Heart right ventricle (tissue), 16 donors: ENCODE results near the gene MRM2. TPM values are rescaled to one million over a fixed set of nuclear protein-coding genes. Genes with fewer than 3 reads are reported as not detected.

Source experiments
- ATAC-seq, 8 donors: fragments of 200-7000 bp; cut with Tn5 transposase; one replicate each; pipeline ENCODE4 v1.9.1; 2020; ENCODE audit warnings: mild to moderate bottlenecking in 8 of 8, moderate library complexity in 8 of 8, moderate number of reproducible peaks in 1 of 8
- DNase-seq, 2 donors: peaks; one replicate each; pipeline ENCODE4 v3.0.0-alpha.2; 2020
- H3K27ac ChIP-seq, 10 donors: fragments of 200-600 bp; sonication (generic) in 2 of 10; one replicate each; pipeline versions ENCODE4 v1.5.0 to v1.8.0; 2020 to 2022; ENCODE audit warnings: mild to moderate bottlenecking in 3 of 10
- H3K27me3 ChIP-seq, 7 donors: fragments of 200-600 bp; one replicate each; pipeline ENCODE4 v1.8.0; 2021 to 2022; ENCODE audit warnings: mild to moderate bottlenecking in 2 of 7
- H3K36me3 ChIP-seq, 9 donors: fragments of 200-600 bp; sonication (generic) in 1 of 9; one replicate each; pipeline versions ENCODE4 v1.5.0 to v1.8.0; 2020 to 2022; ENCODE audit warnings: mild to moderate bottlenecking in 2 of 9
- H3K4me1 ChIP-seq, 9 donors: fragments of 200-600 bp; sonication (generic) in 1 of 9; one replicate each; pipeline versions ENCODE4 v1.5.0 to v1.8.0; 2020 to 2022; ENCODE audit warnings: mild to moderate bottlenecking in 4 of 9
- H3K4me3 ChIP-seq, 10 donors: fragments of 200-600 bp; sonication (generic) in 2 of 10; one replicate each; pipeline versions ENCODE4 v1.5.0 to v1.8.0; 2020 to 2022; ENCODE audit warnings: mild to moderate bottlenecking in 7 of 10, moderate library complexity in 2 of 10
- H3K9me3 ChIP-seq, 11 donors: fragments of 200-600 bp in 10 of 11; sonication (generic) in 2 of 11; one replicate each; pipeline versions ENCODE4 v1.5.0 to v1.8.0; 2013 to 2022; ENCODE audit warnings: mild to moderate bottlenecking in 2 of 11, control low read depth in 1 of 11, moderate library complexity in 1 of 11
- WGBS, 2 donors: extraction: QIAGEN DNeasy Blood & Tissue Kit; methylation state at CpG; one replicate each; pipeline ENCODE4 v1.1.7; 2013; ENCODE audit warnings: inconsistent platforms in 1 of 2; 5-methylcytosine and 5-hydroxymethylcytosine counted together
- intact Hi-C, 10 donors: fragments of 100-400 bp; cut with DNase I; formaldehyde crosslinking; loops; one replicate each; pipeline versions ENCODE4 v1.11.1 to v1.14.2; 2022
- microRNA-seq, 2 donors: library from miRNA; unstranded; fragments of <30 nt; microRNA quantifications; one replicate each; pipeline ENCODE4 v1.2.0, GENCODE V29; 2021
- polyA plus RNA-seq, 2 donors: library from polyadenylated mRNA; stranded (reverse); fragments of 200-250 nt; gene quantifications; one replicate each; pipeline ENCODE4 v1.2.3, GENCODE V29; 2013
- total RNA-seq, 10 donors: library from RNA; stranded (reverse); fragmentation: NEBNext Ultra II Directional in 3 of 10; extraction: Animal tissue kit (Norgen Biotek cat#: 25700) in 3 of 10; gene quantifications; one replicate each; pipeline versions ENCODE4 v1.2.1 to v1.2.4, GENCODE V29; 2021 to 2023
- TF ChIP-seq, protein P1 (sequence below), 9 donors: fragments of 200-600 bp; sonication (generic) in 2 of 9; IDR thresholded peaks; one replicate each; pipeline versions ENCODE4 v1.5.0 to v1.8.0; 2021 to 2022; ENCODE audit warnings: antibody characterized with exemption in 9 of 9, mild to moderate bottlenecking in 5 of 9, moderate library complexity in 1 of 9
- donor health status: Arrhythmogenic right ventricular cardiomyopathy.
- donor health status: ischemic (EF 13 %, LVEDD 7.1; RV severe dilation, severe dysfunction).
- donor health status: healthy with polysubstance abuse.
- donor health status: DM: no; HTN: yes; CAD: no.
- donor health status: DM: no; HTN: no; CAD: no.
- donor health status: ischemic (EF 25% LVEDD 6.9; RV normal size, moderate dysfunction).
- donor health status: ischemic (EF 25% LVEDD 5.7; RV mildly dilated, moderate dysfunction).
- donor health status: healthy.
- donor health status: DM: yes; HTN: yes; CAD: no.
- donor health status: Ischemic cardiomyopathy.
- donor health status: ischemic (EF 35%, LVEDD 5.7; RV mildly dilated, moderate dysfunction).
- donor health status: nonischemic (EF 11% LVEDD 7.7; RV severe dilation, severe dysfunction).
- donor health status: DM: yes; HTN: yes; CAD: no.
- donor health status: PGD.
- donor health status: ischemic (EF 29% LVEDD 5.4; RV normal size, mild dysfunction).
- donor health status: nonischemic (EF 23%, LVEDD 6.1; RV moderate dilation, normal function).

MRM2 gene
- total and polyA plus RNA-seq, 12 donors = 14.2 to 25.0 (median 19.6) TPM

DNA sequence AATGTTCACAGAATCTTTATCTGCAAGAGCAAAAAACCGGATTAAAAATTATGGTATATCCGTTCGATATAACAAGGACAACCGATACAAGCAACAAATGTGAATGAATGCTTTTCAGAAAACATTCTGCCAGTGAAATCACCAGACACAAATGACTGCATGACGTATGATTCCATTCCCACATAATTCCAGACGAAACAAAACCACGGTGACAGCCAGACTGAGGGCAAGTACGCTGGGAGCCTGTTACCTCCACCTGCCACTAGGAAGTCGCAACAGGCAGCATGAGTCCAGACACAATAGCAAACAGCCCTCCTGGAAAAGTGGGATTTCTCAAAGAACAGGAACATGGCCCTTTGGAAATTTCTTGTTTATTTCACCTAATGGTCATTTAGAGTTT, 51.0 kb downstream of the MRM2 start:
- 94 to 95% methylated on average over 9 of the region's 9 CpGs for WGBS, 2 donors
- Histone ChIP-seq H3K4me3 (no peak overlapping the region), H3K27me3 (no peaks in the 10 kb centered on the region), H3K36me3 (peaks cover 0 to 16% (median 6%) of the 10 kb centered on the region in 9 donors), H3K9me3 (peaks cover 0 to 22% (median 0%) of the 10 kb centered on the region in 11 donors), H3K27ac (no peak overlapping the region), H3K4me1 (peaks cover 3 to 12% (median 9%) of the 10 kb centered on the region in 9 donors)
- ATAC-seq (no peak), DNase-seq (no peak)
- intact Hi-C loops = loop anchor here in 1 of 10 donors (10.0 kb wide), 1 partner anchor 86 kb away; no protein-coding TSS in a partner anchor
- TF ChIP-seq, protein P1, sequence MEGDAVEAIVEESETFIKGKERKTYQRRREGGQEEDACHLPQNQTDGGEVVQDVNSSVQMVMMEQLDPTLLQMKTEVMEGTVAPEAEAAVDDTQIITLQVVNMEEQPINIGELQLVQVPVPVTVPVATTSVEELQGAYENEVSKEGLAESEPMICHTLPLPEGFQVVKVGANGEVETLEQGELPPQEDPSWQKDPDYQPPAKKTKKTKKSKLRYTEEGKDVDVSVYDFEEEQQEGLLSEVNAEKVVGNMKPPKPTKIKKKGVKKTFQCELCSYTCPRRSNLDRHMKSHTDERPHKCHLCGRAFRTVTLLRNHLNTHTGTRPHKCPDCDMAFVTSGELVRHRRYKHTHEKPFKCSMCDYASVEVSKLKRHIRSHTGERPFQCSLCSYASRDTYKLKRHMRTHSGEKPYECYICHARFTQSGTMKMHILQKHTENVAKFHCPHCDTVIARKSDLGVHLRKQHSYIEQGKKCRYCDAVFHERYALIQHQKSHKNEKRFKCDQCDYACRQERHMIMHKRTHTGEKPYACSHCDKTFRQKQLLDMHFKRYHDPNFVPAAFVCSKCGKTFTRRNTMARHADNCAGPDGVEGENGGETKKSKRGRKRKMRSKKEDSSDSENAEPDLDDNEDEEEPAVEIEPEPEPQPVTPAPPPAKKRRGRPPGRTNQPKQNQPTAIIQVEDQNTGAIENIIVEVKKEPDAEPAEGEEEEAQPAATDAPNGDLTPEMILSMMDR (IDR thresholded peaks at IDR 0.05) = no peak

DNA sequence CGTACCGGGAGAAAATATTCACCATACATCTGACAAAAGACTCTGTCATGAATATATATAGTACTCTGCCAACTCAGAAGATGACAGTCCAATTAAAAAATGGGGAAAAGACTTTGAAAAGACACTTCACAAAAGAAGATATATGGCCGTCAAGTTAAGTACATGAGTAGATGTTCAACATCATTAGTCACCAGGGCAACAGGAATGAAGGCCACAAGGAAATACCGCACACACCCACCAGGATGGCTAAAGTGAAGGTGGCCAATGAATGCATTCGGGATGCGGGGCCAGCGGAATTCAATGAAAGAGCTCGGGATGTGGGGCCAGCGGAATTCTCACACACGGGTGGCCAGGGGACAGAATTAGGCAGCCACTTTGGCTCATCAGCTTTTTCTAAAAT, 51.5 kb downstream of the MRM2 start:
- H3K27me3 ChIP-seq = no peaks in the 10 kb centered on the region
- peaks cover 0 to 17% (median 0%) of the 10 kb centered on the region in 11 donors for H3K9me3 ChIP-seq
- DNase-seq (no peak), ATAC-seq (no peak)
- H3K4me3 ChIP-seq = no peak overlapping the region
- H3K4me1 ChIP-seq = peaks cover 0 to 7% (median 4%) of the 10 kb centered on the region in 9 donors
- H3K27ac ChIP-seq = no peak overlapping the region
- H3K36me3 ChIP-seq = peaks cover 0 to 12% (median 2%) of the 10 kb centered on the region in 9 donors
- intact Hi-C loops = loop anchor here in 1 of 10 donors (10.0 kb wide), 1 partner anchor 86 kb away; no protein-coding TSS in a partner anchor
- WGBS, 2 donors = 90 to 92% methylated on average over 10 of the region's 10 CpGs
- TF ChIP-seq, protein P1 (IDR thresholded peaks at IDR 0.05) = no peak

DNA sequence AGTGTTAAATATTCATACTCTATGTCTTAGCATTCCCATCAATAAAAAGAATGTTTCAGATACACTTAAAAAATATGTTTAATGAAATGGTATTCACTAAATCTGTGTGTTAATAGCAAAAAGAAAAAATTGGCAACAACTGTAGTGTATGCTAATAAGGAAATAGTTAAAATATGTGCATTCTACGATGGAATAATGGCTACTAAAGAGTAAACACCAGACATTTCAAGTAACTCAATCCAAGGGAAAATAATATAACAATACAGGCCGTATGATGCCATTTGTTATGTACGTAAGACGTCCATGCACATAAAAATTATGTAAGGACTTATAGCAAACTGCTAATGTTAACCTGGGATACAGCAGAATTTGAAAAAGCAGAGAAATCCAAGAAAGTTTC, 55.8 kb downstream of the MRM2 start:
- TF ChIP-seq, protein P1 (IDR thresholded peaks at IDR 0.05) = no peak
- 90 to 92% methylated on average over 4 of the region's 4 CpGs for WGBS, 2 donors
- Histone ChIP-seq H3K4me3 (no peak overlapping the region), H3K9me3 (peaks cover 0 to 13% (median 0%) of the 10 kb centered on the region in 11 donors), H3K27ac (no peak overlapping the region), H3K36me3 (peaks cover 0 to 17% (median 0%) of the 10 kb centered on the region in 9 donors), H3K27me3 (no peaks in the 10 kb centered on the region), H3K4me1 (no peaks in the 10 kb centered on the region)
- intact Hi-C loops = no loop called here
- ATAC-seq (no peak), DNase-seq (no peak)

- H3K36me3 ChIP-seq = peaks cover 0 to 20% (median 0%) of the 10 kb centered on the region in 9 donors
- no peaks in the 10 kb centered on the region for H3K27me3 ChIP-seq
- DNase-seq = no peak
- TF ChIP-seq, protein P1 (IDR thresholded peaks at IDR 0.05) = no peak
- no peak for ATAC-seq
- H3K9me3 ChIP-seq = peaks cover 0 to 13% (median 0%) of the 10 kb centered on the region in 11 donors
- no peaks in the 10 kb centered on the region for H3K4me1 ChIP-seq
- intact Hi-C loops = no loop called here
- no peak overlapping the region for H3K4me3 ChIP-seq
- no peak overlapping the region for H3K27ac ChIP-seq
- 95 to 96% methylated on average over 8 of the region's 8 CpGs for WGBS, 2 donors
Measured at GRCh38 chr7:2185715-2186114, 56.3 kb downstream of the MRM2 start.

Small RNA genes lying within 50 kb of the gene (microRNA-seq; reads per million reads assigned to microRNA genes)
- 0 reads per million in 2 donors for gene MIR6836

Other genes with a start within 250 kb of the MRM2 start
- 10 to 100 TPM; 13.8 to 22.4 (median 18.7) TPM for gene MAD1L1, start 9.3 kb downstream of the MRM2 start, total RNA-seq
- gene MAD1L1, start 9.3 kb downstream of the MRM2 start, polyA plus RNA-seq = 10 to 100 TPM; 30.4 to 46.8 TPM
- gene NUDT1, start within 50 bp of the MRM2 start, total RNA-seq = 10 to 100 TPM in 8 of 10 donors, 1 to 10 TPM in 2; 7.7 to 15.8 (median 11.9) TPM
- 10 to 100 TPM; 16.1 to 35.8 TPM for gene NUDT1, start within 50 bp of the MRM2 start, polyA plus RNA-seq
- 10 to 100 TPM; 15.6 to 31.8 (median 21.6) TPM for gene SNX8, start 72.2 kb upstream of the MRM2 start, total RNA-seq
- 10 to 100 TPM; 14.7 to 19.7 TPM for gene SNX8, start 72.2 kb upstream of the MRM2 start, polyA plus RNA-seq
- gene EIF3B, start 112.6 kb upstream of the MRM2 start, total RNA-seq = 100 to 1,000 TPM in 1 of 10 donors, 10 to 100 TPM in 9; 64.0 to 102 (median 68.2) TPM
- 10 to 100 TPM; 48.6 to 81.5 TPM for gene EIF3B, start 112.6 kb upstream of the MRM2 start, polyA plus RNA-seq
- gene CHST12, start 161.4 kb upstream of the MRM2 start, total RNA-seq = 10 to 100 TPM; 12.4 to 17.2 (median 14.0) TPM
- gene CHST12, start 161.4 kb upstream of the MRM2 start, polyA plus RNA-seq = 10 to 100 TPM; 13.9 to 15.2 TPM
- gene GRIFIN, start 234.2 kb upstream of the MRM2 start, total RNA-seq = not detected
- gene GRIFIN, start 234.2 kb upstream of the MRM2 start, polyA plus RNA-seq = not detected